ENCODE data around the gene FAM110D. TPM values are rescaled to one million over a fixed set of nuclear protein-coding genes. Genes with fewer than 3 reads are reported as not detected.

Gene FAM110D
- total RNA-seq, 1 experiment from 2014 or later = 0.55 TPM

- Mint-ChIP-seq H3K4me3 (no peak overlapping the region), H3K9me3 (no peaks in the 10 kb centered on the region), H3K4me1 (peaks cover 18% of the 10 kb centered on the region), H3K27ac (no peak overlapping the region), H3K27me3 (ENCODE audit: low read depth) (no peaks in the 10 kb centered on the region; the same call in none of the 2 replicates), H3K36me3 (no peaks in the 10 kb centered on the region)
- ChIA-PET CTCF (interaction anchor here (0.6 to 2.7 kb wide), 8 partner anchors 10 to 59 kb away, joined by 3 to 26 read pairs (median 6); partner anchors contain the start of genes CATSPER4, CEP85, CNKSR1 and ZNF593), POLR2A (interaction anchor here (0.6 to 1.1 kb wide), 3 partner anchors 8 to 30 kb away, joined by 3 to 7 read pairs (median 4); partner anchors contain the start of gene CEP85)
- no peak for DNase-seq (ENCODE audit: low spot score)
- TF ChIP-seq ZNF416 (CRISPR knock-in tag; IDR thresholded peaks at IDR 0.05) = no peak
- no peak for TF ChIP-seq ZSCAN18 (CRISPR knock-in tag; IDR thresholded peaks at IDR 0.05)
- TF ChIP-seq, protein P1, sequence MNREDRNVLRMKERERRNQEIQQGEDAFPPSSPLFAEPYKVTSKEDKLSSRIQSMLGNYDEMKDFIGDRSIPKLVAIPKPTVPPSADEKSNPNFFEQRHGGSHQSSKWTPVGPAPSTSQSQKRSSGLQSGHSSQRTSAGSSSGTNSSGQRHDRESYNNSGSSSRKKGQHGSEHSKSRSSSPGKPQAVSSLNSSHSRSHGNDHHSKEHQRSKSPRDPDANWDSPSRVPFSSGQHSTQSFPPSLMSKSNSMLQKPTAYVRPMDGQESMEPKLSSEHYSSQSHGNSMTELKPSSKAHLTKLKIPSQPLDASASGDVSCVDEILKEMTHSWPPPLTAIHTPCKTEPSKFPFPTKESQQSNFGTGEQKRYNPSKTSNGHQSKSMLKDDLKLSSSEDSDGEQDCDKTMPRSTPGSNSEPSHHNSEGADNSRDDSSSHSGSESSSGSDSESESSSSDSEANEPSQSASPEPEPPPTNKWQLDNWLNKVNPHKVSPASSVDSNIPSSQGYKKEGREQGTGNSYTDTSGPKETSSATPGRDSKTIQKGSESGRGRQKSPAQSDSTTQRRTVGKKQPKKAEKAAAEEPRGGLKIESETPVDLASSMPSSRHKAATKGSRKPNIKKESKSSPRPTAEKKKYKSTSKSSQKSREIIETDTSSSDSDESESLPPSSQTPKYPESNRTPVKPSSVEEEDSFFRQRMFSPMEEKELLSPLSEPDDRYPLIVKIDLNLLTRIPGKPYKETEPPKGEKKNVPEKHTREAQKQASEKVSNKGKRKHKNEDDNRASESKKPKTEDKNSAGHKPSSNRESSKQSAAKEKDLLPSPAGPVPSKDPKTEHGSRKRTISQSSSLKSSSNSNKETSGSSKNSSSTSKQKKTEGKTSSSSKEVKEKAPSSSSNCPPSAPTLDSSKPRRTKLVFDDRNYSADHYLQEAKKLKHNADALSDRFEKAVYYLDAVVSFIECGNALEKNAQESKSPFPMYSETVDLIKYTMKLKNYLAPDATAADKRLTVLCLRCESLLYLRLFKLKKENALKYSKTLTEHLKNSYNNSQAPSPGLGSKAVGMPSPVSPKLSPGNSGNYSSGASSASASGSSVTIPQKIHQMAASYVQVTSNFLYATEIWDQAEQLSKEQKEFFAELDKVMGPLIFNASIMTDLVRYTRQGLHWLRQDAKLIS (CRISPR knock-in tag; IDR thresholded peaks at IDR 0.05; ENCODE audit: borderline replicate concordance) = no peak
- TF ChIP-seq EMX1 (CRISPR knock-in tag; IDR thresholded peaks at IDR 0.05) = no peak
- no peak for TF ChIP-seq RORB (CRISPR knock-in tag; IDR thresholded peaks at IDR 0.05)
- no peak for TF ChIP-seq PRRX2 (CRISPR knock-in tag; IDR thresholded peaks at IDR 0.05)
- no peak for TF ChIP-seq ZMAT4 (CRISPR knock-in tag; IDR thresholded peaks at IDR 0.05)
- TF ChIP-seq GTF2I (CRISPR knock-in tag; conservative IDR thresholded peaks at IDR 0.05) = no peak
- ATAC-seq = peak; percentile 21
Measured at GRCh38 chr1:26203642-26204318, 44.9 kb downstream of the FAM110D start.

GRCh38 chr1:26210147-26210870 is 51.4 kb downstream of the FAM110D start:
- no peak for DNase-seq (ENCODE audit: low spot score)
- no peak for TF ChIP-seq SMAD3 (CRISPR knock-in tag; IDR thresholded peaks at IDR 0.05; ENCODE audit: borderline replicate concordance)
- TF ChIP-seq, protein P2, sequence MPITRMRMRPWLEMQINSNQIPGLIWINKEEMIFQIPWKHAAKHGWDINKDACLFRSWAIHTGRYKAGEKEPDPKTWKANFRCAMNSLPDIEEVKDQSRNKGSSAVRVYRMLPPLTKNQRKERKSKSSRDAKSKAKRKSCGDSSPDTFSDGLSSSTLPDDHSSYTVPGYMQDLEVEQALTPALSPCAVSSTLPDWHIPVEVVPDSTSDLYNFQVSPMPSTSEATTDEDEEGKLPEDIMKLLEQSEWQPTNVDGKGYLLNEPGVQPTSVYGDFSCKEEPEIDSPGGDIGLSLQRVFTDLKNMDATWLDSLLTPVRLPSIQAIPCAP (CRISPR knock-in tag; IDR thresholded peaks at IDR 0.05) = no peak
- TF ChIP-seq ZSCAN18 (CRISPR knock-in tag; IDR thresholded peaks at IDR 0.05) = no peak
- no peak for TF ChIP-seq ZNF138 (CRISPR knock-in tag; conservative IDR thresholded peaks at IDR 0.05)
- TF ChIP-seq AR (CRISPR knock-in tag; IDR thresholded peaks at IDR 0.05) = no peak
- TF ChIP-seq, protein P3, sequence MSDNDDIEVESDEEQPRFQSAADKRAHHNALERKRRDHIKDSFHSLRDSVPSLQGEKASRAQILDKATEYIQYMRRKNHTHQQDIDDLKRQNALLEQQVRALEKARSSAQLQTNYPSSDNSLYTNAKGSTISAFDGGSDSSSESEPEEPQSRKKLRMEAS (CRISPR knock-in tag; IDR thresholded peaks at IDR 0.05) = no peak
- no peak for TF ChIP-seq PRDM15 (CRISPR knock-in tag; IDR thresholded peaks at IDR 0.05)
- no peak for TF ChIP-seq ZNF423 (CRISPR knock-in tag; IDR thresholded peaks at IDR 0.05)
- TF ChIP-seq, protein P4, sequence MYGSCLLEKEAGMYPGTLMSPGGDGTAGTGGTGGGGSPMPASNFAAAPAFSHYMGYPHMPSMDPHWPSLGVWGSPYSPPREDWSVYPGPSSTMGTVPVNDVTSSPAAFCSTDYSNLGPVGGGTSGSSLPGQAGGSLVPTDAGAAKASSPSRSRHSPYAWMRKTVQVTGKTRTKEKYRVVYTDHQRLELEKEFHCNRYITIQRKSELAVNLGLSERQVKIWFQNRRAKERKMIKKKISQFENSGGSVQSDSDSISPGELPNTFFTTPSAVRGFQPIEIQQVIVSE (CRISPR knock-in tag; IDR thresholded peaks at IDR 0.05; ENCODE audit: borderline replicate concordance) = no peak
- TF ChIP-seq GABPB1 (CRISPR knock-in tag; IDR thresholded peaks at IDR 0.05) = no peak
- no peaks in the 10 kb centered on the region for H3K9me3 Mint-ChIP-seq
- no peaks in the 10 kb centered on the region for H3K4me1 Mint-ChIP-seq
- H3K4me3 Mint-ChIP-seq = no peak overlapping the region
- no peaks in the 10 kb centered on the region for H3K27me3 Mint-ChIP-seq (ENCODE audit: low read depth)
- POLR2A ChIA-PET = no interaction called here
- H3K27ac Mint-ChIP-seq = no peak overlapping the region
- CTCF ChIA-PET = interaction anchor here (1.2 to 3.3 kb wide), 2 partner anchors 20 to 24 kb away, joined by 5 to 21 read pairs; partner anchors contain the start of genes CATSPER4 and CEP85
- no peak for ATAC-seq
- H3K36me3 Mint-ChIP-seq = no peaks in the 10 kb centered on the region
